HepG2 (cell line): ENCODE results near the gene PNN. TPM values are rescaled to one million over a fixed set of nuclear protein-coding genes. Genes with fewer than 3 reads are reported as not detected.

ENCODE experiments used
- ATAC-seq: fragments of 200-7000 bp; cut with Tn5 transposase; 3 replicates; pipeline ENCODE4 v1.9.1; 2020; ENCODE audit warnings: mild to moderate bottlenecking, moderate library complexity
- BruUV-seq: library from RNA; stranded (reverse); fragments of 400-500 nt; replicated peaks from 2 replicates; lab custom pipeline; 2021; lab: Mats Ljungman, UMichigan
- CTCF ChIA-PET: fragments of 300-600 bp; formaldehyde crosslinking; extraction: SDS; loops from one replicate; lab custom pipeline; 2021; ENCODE audit warnings: low total read pairs, inconsistent platforms, low intra/inter-chr PET ratio; lab: Yijun Ruan, JAX
- POLR2A ChIA-PET: fragments of 350-600 bp; sonication (Branson Sonifier 250); formaldehyde crosslinking; loops from one replicate; lab custom pipeline; 2020; ENCODE audit warnings: antibody characterized with exemption, inconsistent platforms; lab: Yijun Ruan, JAX
- DNase-seq: peaks from one replicate; pipeline ENCODE4 v3.0.0-alpha.2; 2015; ENCODE audit warnings: low spot score
- FAIRE-seq: peaks from 3 replicates; lab custom pipeline; 2011; peaks lifted over from hg19 to GRCh38; lab: Jason Lieb, UNC
- H2AFZ ChIP-seq: one replicate; pipeline ENCODE4 v1.6.1; 2011; ENCODE audit warnings: low read length, inconsistent platforms
- H3K27ac ChIP-seq: fragments of 300-600 bp; 3 replicates; pipeline ENCODE4 v1.8.0; 2011; ENCODE audit warnings: mixed run types, mild to moderate bottlenecking, mixed read lengths, low read length, inconsistent platforms; ENCODE audit not compliant: insufficient read depth; ENCODE audit errors: extremely low read length
- H3K27me3 ChIP-seq, 2 experiments: fragments of 200-600 bp in 1 of 2; 2 replicates in 1 of 2; 3 replicates in 1 of 2; pipeline versions ENCODE4 v1.6.0 to v1.8.0; 2011; ENCODE audit warnings: low read length in 2 of 2, mild to moderate bottlenecking in 2 of 2, moderate library complexity in 2 of 2, inconsistent platforms in 1 of 2; ENCODE audit not compliant: insufficient read depth in 2 of 2, control insufficient read depth in 1 of 2
- H3K36me3 ChIP-seq, 2 experiments: fragments of 200-600 bp in 1 of 2; replicated peaks in 1 of 2; 2 replicates in 1 of 2; 3 replicates in 1 of 2; pipeline versions ENCODE4 v1.5.1 to v1.8.0; 2011; ENCODE audit warnings: low read length in 2 of 2, inconsistent platforms in 1 of 2; ENCODE audit not compliant: insufficient read depth in 2 of 2, control insufficient read depth in 1 of 2
- H3K4me1 ChIP-seq: 2 replicates; pipeline ENCODE4 v1.5.1; 2012; ENCODE audit warnings: low read length, inconsistent platforms; ENCODE audit not compliant: insufficient read depth
- H3K4me2 ChIP-seq: 2 replicates; pipeline ENCODE4 v1.6.0; 2011; ENCODE audit warnings: low read depth, low read length, inconsistent platforms
- H3K4me3 ChIP-seq, 3 experiments: fragments of 200-600 bp in 1 of 3; sonication (generic), shearing (Covaris generic) in 1 of 3; replicated peaks in 1 of 3; 2 replicates each; pipeline ENCODE4 v1.5.1; 2011 to 2016; ENCODE audit warnings: low read length in 3 of 3, inconsistent platforms in 2 of 3, low read depth in 2 of 3, mild to moderate bottlenecking in 2 of 3, control low read depth in 1 of 3, mixed read lengths in 1 of 3; ENCODE audit not compliant: insufficient read depth in 1 of 3
- H3K79me2 ChIP-seq: one replicate; pipeline ENCODE4 v1.6.1; 2011; ENCODE audit warnings: low read length, inconsistent platforms; ENCODE audit not compliant: insufficient read depth
- H3K9ac ChIP-seq: 2 replicates; pipeline ENCODE4 v1.6.0; 2011; ENCODE audit warnings: mild to moderate bottlenecking, low read depth, low read length, inconsistent platforms; ENCODE audit not compliant: insufficient read depth
- H3K9me3 ChIP-seq: 2 replicates; pipeline ENCODE4 v1.5.1; 2012; ENCODE audit warnings: mild to moderate bottlenecking, low read length
- H4K20me1 ChIP-seq: 2 replicates; pipeline ENCODE4 v1.6.0; 2011; ENCODE audit warnings: inconsistent platforms, mild to moderate bottlenecking, low read length, moderate library complexity; ENCODE audit not compliant: insufficient read depth
- ARNT ChIP-seq: fragments of 450-650 bp; IDR thresholded peaks from 2 replicates; pipeline ENCODE4 v1.6.1; 2017
- EZH2 ChIP-seq: conservative IDR thresholded peaks from 2 replicates; pipeline ENCODE4 v1.6.1; 2012; ENCODE audit warnings: mild to moderate bottlenecking, low read depth, low read length, moderate library complexity
- HNF1B ChIP-seq: sonication (generic); formaldehyde crosslinking; IDR thresholded peaks from 2 replicates; pipeline ENCODE4 v1.5.1; 2020; ENCODE audit warnings: mild to moderate bottlenecking, moderate library complexity, missing genetic modification reagents
- KMT2A ChIP-seq: sonication (generic); formaldehyde crosslinking; IDR thresholded peaks from 2 replicates; pipeline ENCODE4 v1.4.0; 2020; ENCODE audit warnings: missing genetic modification reagents
- MAX ChIP-seq: IDR thresholded peaks from 2 replicates; pipeline ENCODE4 v1.6.1; 2012; ENCODE audit warnings: inconsistent platforms
- MYC ChIP-seq: sonication (generic); formaldehyde crosslinking; IDR thresholded peaks from 2 replicates; pipeline ENCODE4 v1.9.0; 2021; ENCODE audit warnings: missing genetic modification reagents, borderline replicate concordance
- MYNN ChIP-seq: sonication (generic); formaldehyde crosslinking; IDR thresholded peaks from 2 replicates; pipeline ENCODE4 v1.4.0; 2020; ENCODE audit warnings: mild to moderate bottlenecking, low read depth, missing genetic modification reagents
- PLRG1 ChIP-seq: fragments of 450-650 bp; conservative IDR thresholded peaks from 2 replicates; pipeline ENCODE4 v1.6.1; 2016
- POLR2A ChIP-seq, 2 experiments: IDR thresholded peaks; 2 replicates each; pipeline ENCODE4 v1.6.1; 2011; ENCODE audit warnings: low read depth in 2 of 2, low read length in 2 of 2, mild to moderate bottlenecking in 1 of 2, moderate library complexity in 1 of 2; ENCODE audit not compliant: insufficient read depth in 1 of 2
- RNF2 ChIP-seq: fragments of 450-650 bp; conservative IDR thresholded peaks from 2 replicates; pipeline ENCODE4 v1.6.1; 2016; ENCODE audit warnings: low read depth
- SMC3 ChIP-seq: IDR thresholded peaks from 2 replicates; pipeline ENCODE4 v1.6.1; 2011; ENCODE audit warnings: low read length, improper control_type of control experiment
- ZNF30 ChIP-seq: sonication (generic); formaldehyde crosslinking; IDR thresholded peaks from 2 replicates; pipeline ENCODE4 v1.5.0; 2020; ENCODE audit warnings: mild to moderate bottlenecking, missing genetic modification reagents
- ZNF354B ChIP-seq: sonication (generic); formaldehyde crosslinking; IDR thresholded peaks from 2 replicates; pipeline ENCODE4 v1.8.0; 2022; ENCODE audit warnings: mild to moderate bottlenecking, missing genetic modification reagents
- ZNF513 ChIP-seq: sonication (generic); formaldehyde crosslinking; conservative IDR thresholded peaks from 2 replicates; pipeline ENCODE4 v1.5.0; 2020; ENCODE audit warnings: missing genetic modification reagents
- ZNF546 ChIP-seq: sonication (generic); formaldehyde crosslinking; conservative IDR thresholded peaks from 2 replicates; pipeline ENCODE4 v1.8.1; 2023; ENCODE audit warnings: mild to moderate bottlenecking, missing genetic modification reagents
- ZNF883 ChIP-seq: sonication (generic); formaldehyde crosslinking; IDR thresholded peaks from 2 replicates; pipeline ENCODE4 v1.5.1; 2020; ENCODE audit warnings: mild to moderate bottlenecking, missing genetic modification reagents; ENCODE audit errors: not compliant biosample characterization
- WGBS: methylation state at CpG from one replicate; pipeline ENCODE4 v1.1.6; 2017; ENCODE audit warnings: low lambda C conversion rate; 5-methylcytosine and 5-hydroxymethylcytosine counted together
- in situ Hi-C: cut with HindIII; loops from 2 replicates; pipeline ENCODE4 v1.10.0; 2017; ENCODE audit warnings: low pct_unique_long_range_greater_than_20kb; ENCODE audit not compliant: extremely low pct_ligation_motif_present
- intact Hi-C: fragments of 100-400 bp; cut with micrococcal nuclease; formaldehyde crosslinking; loops from one replicate; pipeline ENCODE4 v1.10.0; 2022; ENCODE audit not compliant: unreplicated experiment
- polyA plus RNA-seq, 8 experiments: library from polyadenylated mRNA; depleted of rRNA in 3 of 8; stranded (reverse) in 7 of 8; unstranded in 1 of 8; fragments of >200 nt; fragmentation: Illumina TruSeq in 4 of 8; extraction: Trizol in 4 of 8; gene quantifications; 2 replicates each; pipeline versions ENCODE4 v1.2.1 to v1.2.3, GENCODE V29; 2011 to 2016; ENCODE audit warnings: low read depth in 4 of 8, missing spikeins in 1 of 8, mixed read lengths in 1 of 8; ENCODE audit not compliant: insufficient read depth in 1 of 8
- total RNA-seq, 5 experiments: library from RNA; depleted of rRNA; stranded (reverse); fragments of >200 nt; fragmentation: Illumina TruSeq; extraction: Trizol; gene quantifications; 2 replicates each; pipeline ENCODE4 v1.2.3, GENCODE V29; 2016; ENCODE audit warnings: low read depth in 1 of 5
- TF ChIP-seq, protein P1 (sequence below): sonication (generic); formaldehyde crosslinking; IDR thresholded peaks from 2 replicates; pipeline ENCODE4 v1.8.1; 2022; ENCODE audit warnings: low read depth, mild to moderate bottlenecking, missing genetic modification reagents
- TF ChIP-seq, protein P2 (sequence below): sonication (generic); formaldehyde crosslinking; IDR thresholded peaks from 2 replicates; pipeline ENCODE4 v1.4.0; 2020; ENCODE audit warnings: mild to moderate bottlenecking, missing genetic modification reagents, borderline replicate concordance

Gene PNN
- total and polyA plus RNA-seq, 2 of the 13 experiments (the other 11 are each of a cell fraction or from before 2014, with no cell fraction given) = 58.0 to 214 TPM

DNA sequence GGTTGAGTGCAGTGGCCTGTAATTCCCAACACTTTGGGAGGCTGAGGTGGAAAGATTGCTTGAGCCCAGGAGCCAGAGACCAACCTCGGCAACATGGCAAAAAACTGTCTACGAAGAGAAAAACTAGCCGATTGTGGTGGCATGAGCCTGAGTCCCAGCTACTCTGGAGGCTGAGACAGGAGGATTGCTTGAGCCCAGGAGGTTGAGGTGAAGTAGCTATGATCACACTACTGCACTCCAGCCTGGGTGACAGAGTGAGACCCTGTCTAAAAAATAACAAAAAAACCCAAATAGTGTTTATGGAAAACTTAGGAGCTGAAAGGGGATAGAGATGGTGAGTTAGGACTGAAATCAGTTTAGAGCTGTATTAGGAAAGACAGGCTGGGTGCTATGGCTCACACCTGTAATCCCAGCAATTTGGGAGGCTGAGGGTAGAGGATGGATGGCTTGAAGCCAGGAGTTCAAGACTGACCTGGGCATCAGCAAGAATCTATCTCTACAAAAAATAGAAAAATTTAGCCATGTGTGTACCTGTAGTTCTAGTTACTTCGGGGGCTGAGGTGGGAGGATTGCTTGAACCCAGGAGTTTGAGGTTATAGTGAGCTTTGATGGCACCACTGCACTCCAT is 9.7 kb downstream of the PNN start:
- ChIA-PET CTCF (no interaction called here), POLR2A (interaction anchor here (0.7 to 9.0 kb wide), 9 partner anchors 10 to 247 kb away, joined by 3 to 99 read pairs (median 10); partner anchors contain the start of genes FBXO33, PNN, SEC23A and TRAPPC6B)
- no peak overlapping the region for H3K4me3 ChIP-seq
- no TSS peak for BruUV-seq
- peaks cover 3% of the 10 kb centered on the region for H3K79me2 ChIP-seq
- H3K9me3 ChIP-seq = no peaks in the 10 kb centered on the region
- H3K4me1 ChIP-seq = peaks cover 31% of the 10 kb centered on the region
- H3K9ac ChIP-seq = no peak overlapping the region
- no peak overlapping the region for H3K27ac ChIP-seq
- ATAC-seq (peak; percentile 1), DNase-seq (no peak), FAIRE-seq (no peak)
- H4K20me1 ChIP-seq = no peaks in the 10 kb centered on the region; the same call in none of the 2 replicates
- intact Hi-C loops = no loop called here
- H2AFZ ChIP-seq = no peak overlapping the region
- peaks cover 25 to 46% of the 10 kb centered on the region in 2 experiments for H3K36me3 ChIP-seq
- 96% methylated on average over 4 of the region's 4 CpGs for WGBS
- H3K27me3 ChIP-seq = no peaks in the 10 kb centered on the region
- in situ Hi-C loops = no loop called here
- no peak overlapping the region for H3K4me2 ChIP-seq
- TF ChIP-seq, protein P1, sequence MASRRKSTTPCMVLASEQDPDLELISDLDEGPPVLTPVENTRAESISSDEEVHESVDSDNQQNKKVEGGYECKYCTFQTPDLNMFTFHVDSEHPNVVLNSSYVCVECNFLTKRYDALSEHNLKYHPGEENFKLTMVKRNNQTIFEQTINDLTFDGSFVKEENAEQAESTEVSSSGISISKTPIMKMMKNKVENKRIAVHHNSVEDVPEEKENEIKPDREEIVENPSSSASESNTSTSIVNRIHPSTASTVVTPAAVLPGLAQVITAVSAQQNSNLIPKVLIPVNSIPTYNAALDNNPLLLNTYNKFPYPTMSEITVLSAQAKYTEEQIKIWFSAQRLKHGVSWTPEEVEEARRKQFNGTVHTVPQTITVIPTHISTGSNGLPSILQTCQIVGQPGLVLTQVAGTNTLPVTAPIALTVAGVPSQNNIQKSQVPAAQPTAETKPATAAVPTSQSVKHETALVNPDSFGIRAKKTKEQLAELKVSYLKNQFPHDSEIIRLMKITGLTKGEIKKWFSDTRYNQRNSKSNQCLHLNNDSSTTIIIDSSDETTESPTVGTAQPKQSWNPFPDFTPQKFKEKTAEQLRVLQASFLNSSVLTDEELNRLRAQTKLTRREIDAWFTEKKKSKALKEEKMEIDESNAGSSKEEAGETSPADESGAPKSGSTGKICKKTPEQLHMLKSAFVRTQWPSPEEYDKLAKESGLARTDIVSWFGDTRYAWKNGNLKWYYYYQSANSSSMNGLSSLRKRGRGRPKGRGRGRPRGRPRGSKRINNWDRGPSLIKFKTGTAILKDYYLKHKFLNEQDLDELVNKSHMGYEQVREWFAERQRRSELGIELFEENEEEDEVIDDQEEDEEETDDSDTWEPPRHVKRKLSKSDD = no peak
- TF ChIP-seq MYC (CRISPR knock-in tag) = 0 out of 2 replicates have a peak, but pooled peaks have one; percentile 21
- no peak for TF ChIP-seq SMC3
- TF ChIP-seq ZNF30 (CRISPR knock-in tag) = 0 out of 2 replicates have a peak, but pooled peaks have one; percentile 26
- TF ChIP-seq POLR2A (IDR thresholded peaks at IDR 0.05; ENCODE audit: insufficient read depth in 1 of 2, low read depth in 2 of 2, low read length in 2 of 2) = peak; percentile 46 to 89; a peak in 3 of 4 replicates
- no peak for TF ChIP-seq RNF2
- no peak for TF ChIP-seq ZNF354B (CRISPR knock-in tag)
- TF ChIP-seq, protein P2, sequence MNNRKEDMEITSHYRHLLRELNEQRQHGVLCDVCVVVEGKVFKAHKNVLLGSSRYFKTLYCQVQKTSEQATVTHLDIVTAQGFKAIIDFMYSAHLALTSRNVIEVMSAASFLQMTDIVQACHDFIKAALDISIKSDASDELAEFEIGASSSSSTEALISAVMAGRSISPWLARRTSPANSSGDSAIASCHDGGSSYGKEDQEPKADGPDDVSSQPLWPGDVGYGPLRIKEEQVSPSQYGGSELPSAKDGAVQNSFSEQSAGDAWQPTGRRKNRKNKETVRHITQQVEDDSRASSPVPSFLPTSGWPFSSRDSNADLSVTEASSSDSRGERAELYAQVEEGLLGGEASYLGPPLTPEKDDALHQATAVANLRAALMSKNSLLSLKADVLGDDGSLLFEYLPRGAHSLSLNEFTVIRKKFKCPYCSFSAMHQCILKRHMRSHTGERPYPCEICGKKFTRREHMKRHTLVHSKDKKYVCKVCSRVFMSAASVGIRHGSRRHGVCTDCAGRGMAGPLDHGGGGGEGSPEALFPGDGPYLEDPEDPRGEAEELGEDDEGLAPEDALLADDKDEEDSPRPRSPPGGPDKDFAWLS (CRISPR knock-in tag) = no peak
- TF ChIP-seq PLRG1 = no peak
- TF ChIP-seq ZNF883 (CRISPR knock-in tag) = peak; percentile 45
- TF ChIP-seq EZH2 = no peak
- no peak for TF ChIP-seq KMT2A (CRISPR knock-in tag)
- peak; percentile 53; the same call in 1 of the 2 replicates for TF ChIP-seq MYNN (CRISPR knock-in tag)
- no peak for TF ChIP-seq ARNT
- no peak for TF ChIP-seq HNF1B (CRISPR knock-in tag)
- TF ChIP-seq ZNF513 = no peak
- no peak for TF ChIP-seq ZNF546 (CRISPR knock-in tag)
- no peak; the same call in 1 of the 2 replicates for TF ChIP-seq MAX
